HepG2 (cell line): ENCODE results near the gene ANO1. TPM values are rescaled to one million over a fixed set of nuclear protein-coding genes. Genes with fewer than 3 reads are reported as not detected.

Experiments
- ATAC-seq: fragments of 200-7000 bp; cut with Tn5 transposase; 3 replicates; pipeline ENCODE4 v1.9.1; 2020; ENCODE audit warnings: mild to moderate bottlenecking, moderate library complexity
- BruUV-seq: library from RNA; stranded (reverse); fragments of 400-500 nt; replicated peaks from 2 replicates; lab custom pipeline; 2021; lab: Mats Ljungman, UMichigan
- CTCF ChIA-PET: fragments of 300-600 bp; formaldehyde crosslinking; extraction: SDS; loops from one replicate; lab custom pipeline; 2021; ENCODE audit warnings: low total read pairs, inconsistent platforms, low intra/inter-chr PET ratio; lab: Yijun Ruan, JAX
- POLR2A ChIA-PET: fragments of 350-600 bp; sonication (Branson Sonifier 250); formaldehyde crosslinking; loops from one replicate; lab custom pipeline; 2020; ENCODE audit warnings: antibody characterized with exemption, inconsistent platforms; lab: Yijun Ruan, JAX
- DNase-seq: peaks from one replicate; pipeline ENCODE4 v3.0.0-alpha.2; 2015; ENCODE audit warnings: low spot score
- FAIRE-seq: peaks from 3 replicates; lab custom pipeline; 2011; peaks lifted over from hg19 to GRCh38; lab: Jason Lieb, UNC
- H2AFZ ChIP-seq: one replicate; pipeline ENCODE4 v1.6.1; 2011; ENCODE audit warnings: low read length, inconsistent platforms
- H3K27ac ChIP-seq: fragments of 300-600 bp; 3 replicates; pipeline ENCODE4 v1.8.0; 2011; ENCODE audit warnings: mixed run types, mild to moderate bottlenecking, mixed read lengths, low read length, inconsistent platforms; ENCODE audit not compliant: insufficient read depth; ENCODE audit errors: extremely low read length
- H3K27me3 ChIP-seq, 2 experiments: fragments of 200-600 bp in 1 of 2; 2 replicates in 1 of 2; 3 replicates in 1 of 2; pipeline versions ENCODE4 v1.6.0 to v1.8.0; 2011; ENCODE audit warnings: low read length in 2 of 2, mild to moderate bottlenecking in 2 of 2, moderate library complexity in 2 of 2, inconsistent platforms in 1 of 2; ENCODE audit not compliant: insufficient read depth in 2 of 2, control insufficient read depth in 1 of 2
- H3K36me3 ChIP-seq, 2 experiments: fragments of 200-600 bp in 1 of 2; replicated peaks in 1 of 2; 2 replicates in 1 of 2; 3 replicates in 1 of 2; pipeline versions ENCODE4 v1.5.1 to v1.8.0; 2011; ENCODE audit warnings: low read length in 2 of 2, inconsistent platforms in 1 of 2; ENCODE audit not compliant: insufficient read depth in 2 of 2, control insufficient read depth in 1 of 2
- H3K4me1 ChIP-seq: 2 replicates; pipeline ENCODE4 v1.5.1; 2012; ENCODE audit warnings: low read length, inconsistent platforms; ENCODE audit not compliant: insufficient read depth
- H3K4me2 ChIP-seq: 2 replicates; pipeline ENCODE4 v1.6.0; 2011; ENCODE audit warnings: low read depth, low read length, inconsistent platforms
- H3K4me3 ChIP-seq, 3 experiments: fragments of 200-600 bp in 1 of 3; sonication (generic), shearing (Covaris generic) in 1 of 3; replicated peaks in 1 of 3; 2 replicates each; pipeline ENCODE4 v1.5.1; 2011 to 2016; ENCODE audit warnings: low read length in 3 of 3, inconsistent platforms in 2 of 3, low read depth in 2 of 3, mild to moderate bottlenecking in 2 of 3, control low read depth in 1 of 3, mixed read lengths in 1 of 3; ENCODE audit not compliant: insufficient read depth in 1 of 3
- H3K79me2 ChIP-seq: one replicate; pipeline ENCODE4 v1.6.1; 2011; ENCODE audit warnings: low read length, inconsistent platforms; ENCODE audit not compliant: insufficient read depth
- H3K9ac ChIP-seq: 2 replicates; pipeline ENCODE4 v1.6.0; 2011; ENCODE audit warnings: mild to moderate bottlenecking, low read depth, low read length, inconsistent platforms; ENCODE audit not compliant: insufficient read depth
- H3K9me3 ChIP-seq: 2 replicates; pipeline ENCODE4 v1.5.1; 2012; ENCODE audit warnings: mild to moderate bottlenecking, low read length
- H4K20me1 ChIP-seq: 2 replicates; pipeline ENCODE4 v1.6.0; 2011; ENCODE audit warnings: inconsistent platforms, mild to moderate bottlenecking, low read length, moderate library complexity; ENCODE audit not compliant: insufficient read depth
- AGO2 ChIP-seq: fragments of 200-400 bp; formaldehyde crosslinking; optimal IDR thresholded peaks from 2 replicates; pipeline ENCODE3; 2017; ENCODE audit warnings: mild to moderate bottlenecking, low read depth, low read length, moderate library complexity
- ARNTL ChIP-seq: sonication (generic); formaldehyde crosslinking; IDR thresholded peaks from 2 replicates; pipeline ENCODE4 v1.4.0; 2020; ENCODE audit warnings: mild to moderate bottlenecking, missing genetic modification reagents
- CBX5 ChIP-seq: sonication (generic); formaldehyde crosslinking; IDR thresholded peaks from 2 replicates; pipeline ENCODE4 v1.4.0; 2020; ENCODE audit warnings: missing genetic modification reagents, borderline replicate concordance
- GATAD2A ChIP-seq: IDR thresholded peaks from 2 replicates; pipeline ENCODE4 v1.6.1; 2016
- HOXA9 ChIP-seq: sonication (generic); formaldehyde crosslinking; IDR thresholded peaks from 2 replicates; pipeline ENCODE4 v1.8.1; 2022; ENCODE audit warnings: missing genetic modification reagents, mild to moderate bottlenecking, moderate library complexity, borderline replicate concordance
- MZF1 ChIP-seq: sonication (generic); formaldehyde crosslinking; IDR thresholded peaks from 2 replicates; pipeline ENCODE4 v1.8.1; 2023; ENCODE audit warnings: mild to moderate bottlenecking, missing genetic modification reagents, borderline replicate concordance
- NKX3-1 ChIP-seq: sonication (generic); formaldehyde crosslinking; IDR thresholded peaks from 2 replicates; pipeline ENCODE4 v1.5.0; 2020; ENCODE audit warnings: missing genetic modification reagents
- NONO ChIP-seq, 2 experiments: fragments of 450-650 bp in 1 of 2; sonication (generic) in 1 of 2; formaldehyde crosslinking in 1 of 2; IDR thresholded peaks in 1 of 2; conservative IDR thresholded peaks in 1 of 2; 2 replicates each; pipeline versions ENCODE4 v1.6.1 to v1.8.0; 2017 to 2022; ENCODE audit warnings: mild to moderate bottlenecking in 1 of 2, missing genetic modification reagents in 1 of 2, moderate library complexity in 1 of 2
- RFXAP ChIP-seq: sonication (generic); formaldehyde crosslinking; IDR thresholded peaks from 2 replicates; pipeline ENCODE4 v1.4.0; 2020; ENCODE audit warnings: missing genetic modification reagents, borderline replicate concordance
- SP140L ChIP-seq: sonication (generic); formaldehyde crosslinking; IDR thresholded peaks from 2 replicates; pipeline ENCODE4 v1.4.0; 2020; ENCODE audit warnings: missing genetic modification reagents, borderline replicate concordance
- ZBTB8A ChIP-seq: sonication (generic); formaldehyde crosslinking; IDR thresholded peaks from 2 replicates; pipeline ENCODE4 v1.4.0; 2020; ENCODE audit warnings: mild to moderate bottlenecking, low read depth, missing genetic modification reagents, borderline replicate concordance
- ZNF709 ChIP-seq: sonication (generic); formaldehyde crosslinking; IDR thresholded peaks from 2 replicates; pipeline ENCODE4 v1.5.0; 2020; ENCODE audit warnings: mild to moderate bottlenecking, missing genetic modification reagents
- WGBS: methylation state at CpG from one replicate; pipeline ENCODE4 v1.1.6; 2017; ENCODE audit warnings: low lambda C conversion rate; 5-methylcytosine and 5-hydroxymethylcytosine counted together
- in situ Hi-C: cut with HindIII; loops from 2 replicates; pipeline ENCODE4 v1.10.0; 2017; ENCODE audit warnings: low pct_unique_long_range_greater_than_20kb; ENCODE audit not compliant: extremely low pct_ligation_motif_present
- intact Hi-C: fragments of 100-400 bp; cut with micrococcal nuclease; formaldehyde crosslinking; loops from one replicate; pipeline ENCODE4 v1.10.0; 2022; ENCODE audit not compliant: unreplicated experiment
- polyA plus RNA-seq, 8 experiments: library from polyadenylated mRNA; depleted of rRNA in 3 of 8; stranded (reverse) in 7 of 8; unstranded in 1 of 8; fragments of >200 nt; fragmentation: Illumina TruSeq in 4 of 8; extraction: Trizol in 4 of 8; gene quantifications; 2 replicates each; pipeline versions ENCODE4 v1.2.1 to v1.2.3, GENCODE V29; 2011 to 2016; ENCODE audit warnings: low read depth in 4 of 8, missing spikeins in 1 of 8, mixed read lengths in 1 of 8; ENCODE audit not compliant: insufficient read depth in 1 of 8
- total RNA-seq, 5 experiments: library from RNA; depleted of rRNA; stranded (reverse); fragments of >200 nt; fragmentation: Illumina TruSeq; extraction: Trizol; gene quantifications; 2 replicates each; pipeline ENCODE4 v1.2.3, GENCODE V29; 2016; ENCODE audit warnings: low read depth in 1 of 5
- TF ChIP-seq, protein P1 (sequence below): IDR thresholded peaks from 2 replicates; pipeline ENCODE4 v1.6.1; 2018; ENCODE audit warnings: missing genetic modification reagents
- TF ChIP-seq, protein P2 (sequence below): sonication (generic); formaldehyde crosslinking; IDR thresholded peaks from 2 replicates; pipeline ENCODE4 v1.4.0; 2020; ENCODE audit warnings: missing genetic modification reagents

The ANO1 gene
- total and polyA plus RNA-seq, 2 of the 13 experiments (the other 11 are each of a cell fraction or from before 2014, with no cell fraction given) = not detected

DNA sequence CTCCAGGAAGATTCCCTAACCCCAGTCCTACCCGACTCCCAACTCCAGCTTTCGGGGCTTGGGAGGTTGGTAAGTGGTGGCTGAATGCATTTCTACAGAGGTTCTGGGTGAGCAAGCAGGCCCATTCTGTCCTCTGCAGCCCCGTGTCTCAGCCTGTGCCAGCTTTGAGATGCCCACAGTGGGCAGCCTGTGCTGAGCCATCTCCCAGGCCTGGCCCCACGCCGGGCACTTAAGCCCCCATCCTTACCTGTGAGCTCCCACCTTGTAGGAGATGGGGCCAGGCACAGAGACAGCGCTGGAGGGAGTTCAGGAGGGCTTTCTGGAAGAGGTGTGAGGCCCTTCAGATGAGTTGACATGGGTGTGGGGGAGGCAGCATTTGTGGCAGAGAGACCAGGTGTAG is 54.5 kb downstream of the ANO1 start:
- Histone ChIP-seq H3K9me3 (no peaks in the 10 kb centered on the region), H3K4me3 (no peak overlapping the region), H4K20me1 (peaks cover 3% of the 10 kb centered on the region; the same call in 1 of the 2 replicates), H3K36me3 (no peaks in the 10 kb centered on the region), H3K4me2 (no peak overlapping the region), H3K9ac (no peak overlapping the region), H3K79me2 (no peaks in the 10 kb centered on the region), H3K4me1 (no peaks in the 10 kb centered on the region), H3K27ac (no peak overlapping the region), H3K27me3 (peaks cover 19 to 82% of the 10 kb centered on the region in 2 experiments), H2AFZ (no peak overlapping the region)
- TF ChIP-seq GATAD2A (CRISPR knock-in tag) (no peak), NONO (IDR thresholded peaks at IDR 0.05) (no peak), NONO (CRISPR knock-in tag; conservative IDR thresholded peaks at IDR 0.05) (no peak), RFXAP (CRISPR knock-in tag) (no peak), ARNTL (CRISPR knock-in tag) (no peak), NKX3-1 (no peak), SP140L (no peak)
- TF ChIP-seq, protein P1, sequence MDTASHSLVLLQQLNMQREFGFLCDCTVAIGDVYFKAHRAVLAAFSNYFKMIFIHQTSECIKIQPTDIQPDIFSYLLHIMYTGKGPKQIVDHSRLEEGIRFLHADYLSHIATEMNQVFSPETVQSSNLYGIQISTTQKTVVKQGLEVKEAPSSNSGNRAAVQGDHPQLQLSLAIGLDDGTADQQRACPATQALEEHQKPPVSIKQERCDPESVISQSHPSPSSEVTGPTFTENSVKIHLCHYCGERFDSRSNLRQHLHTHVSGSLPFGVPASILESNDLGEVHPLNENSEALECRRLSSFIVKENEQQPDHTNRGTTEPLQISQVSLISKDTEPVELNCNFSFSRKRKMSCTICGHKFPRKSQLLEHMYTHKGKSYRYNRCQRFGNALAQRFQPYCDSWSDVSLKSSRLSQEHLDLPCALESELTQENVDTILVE (CRISPR knock-in tag) = no peak
- in situ Hi-C loops (no loop called here), intact Hi-C loops (no loop called here)
- ChIA-PET CTCF (no interaction called here), POLR2A (no interaction called here)
- WGBS = 0% methylated on average over 1 of the region's 6 CpGs
- DNase-seq = no peak
- BruUV-seq = no TSS peak
- no peak for ATAC-seq
- FAIRE-seq = no peak

DNA sequence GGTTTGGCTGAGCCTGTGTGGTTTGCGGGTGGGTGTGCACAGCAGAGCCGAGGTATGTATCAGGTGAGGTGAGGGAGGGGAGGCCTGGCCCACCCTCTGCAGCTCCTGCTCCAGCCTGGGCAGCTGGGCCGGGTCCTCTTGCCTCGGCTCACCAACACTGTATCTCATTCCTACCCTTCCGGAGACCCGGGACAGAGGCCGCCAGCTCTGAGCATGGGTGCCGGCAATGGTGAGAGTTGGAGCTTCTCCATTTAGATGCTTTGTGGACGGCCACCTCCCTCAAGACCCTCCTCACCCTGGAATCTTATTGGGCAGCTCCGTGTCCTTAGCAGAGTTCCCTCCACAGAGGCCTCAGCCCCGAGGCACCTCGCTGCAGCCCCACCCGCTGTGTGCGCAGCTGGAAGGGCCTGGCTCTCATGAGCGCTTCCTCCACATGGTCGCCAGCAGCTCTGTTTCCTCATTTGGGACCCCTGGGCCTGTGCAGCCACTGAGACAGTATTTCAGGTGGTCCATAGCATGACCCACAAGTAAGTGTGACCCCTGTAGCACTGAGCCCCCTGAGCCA is 55.7 kb downstream of the ANO1 start:
- Histone ChIP-seq H3K79me2 (no peaks in the 10 kb centered on the region), H3K27me3 (peaks cover 20 to 74% of the 10 kb centered on the region in 2 experiments), H2AFZ (no peak overlapping the region), H3K27ac (no peak overlapping the region), H3K4me1 (no peaks in the 10 kb centered on the region), H3K4me2 (no peak overlapping the region), H3K4me3 (no peak overlapping the region), H3K36me3 (no peaks in the 10 kb centered on the region), H3K9ac (no peak overlapping the region), H3K9me3 (no peaks in the 10 kb centered on the region), H4K20me1 (peaks cover 5% of the 10 kb centered on the region; the same call in 1 of the 2 replicates)
- intact Hi-C loops = no loop called here
- no peak for ATAC-seq
- ChIA-PET POLR2A (no interaction called here), CTCF (no interaction called here)
- 27% methylated on average over 3 of the region's 16 CpGs for WGBS
- TF ChIP-seq ZBTB8A (CRISPR knock-in tag) (no peak), CBX5 (CRISPR knock-in tag) (no peak), MZF1 (CRISPR knock-in tag) (no peak), ZNF709 (CRISPR knock-in tag) (no peak), AGO2 (no peak), HOXA9 (CRISPR knock-in tag) (no peak)
- TF ChIP-seq, protein P2, sequence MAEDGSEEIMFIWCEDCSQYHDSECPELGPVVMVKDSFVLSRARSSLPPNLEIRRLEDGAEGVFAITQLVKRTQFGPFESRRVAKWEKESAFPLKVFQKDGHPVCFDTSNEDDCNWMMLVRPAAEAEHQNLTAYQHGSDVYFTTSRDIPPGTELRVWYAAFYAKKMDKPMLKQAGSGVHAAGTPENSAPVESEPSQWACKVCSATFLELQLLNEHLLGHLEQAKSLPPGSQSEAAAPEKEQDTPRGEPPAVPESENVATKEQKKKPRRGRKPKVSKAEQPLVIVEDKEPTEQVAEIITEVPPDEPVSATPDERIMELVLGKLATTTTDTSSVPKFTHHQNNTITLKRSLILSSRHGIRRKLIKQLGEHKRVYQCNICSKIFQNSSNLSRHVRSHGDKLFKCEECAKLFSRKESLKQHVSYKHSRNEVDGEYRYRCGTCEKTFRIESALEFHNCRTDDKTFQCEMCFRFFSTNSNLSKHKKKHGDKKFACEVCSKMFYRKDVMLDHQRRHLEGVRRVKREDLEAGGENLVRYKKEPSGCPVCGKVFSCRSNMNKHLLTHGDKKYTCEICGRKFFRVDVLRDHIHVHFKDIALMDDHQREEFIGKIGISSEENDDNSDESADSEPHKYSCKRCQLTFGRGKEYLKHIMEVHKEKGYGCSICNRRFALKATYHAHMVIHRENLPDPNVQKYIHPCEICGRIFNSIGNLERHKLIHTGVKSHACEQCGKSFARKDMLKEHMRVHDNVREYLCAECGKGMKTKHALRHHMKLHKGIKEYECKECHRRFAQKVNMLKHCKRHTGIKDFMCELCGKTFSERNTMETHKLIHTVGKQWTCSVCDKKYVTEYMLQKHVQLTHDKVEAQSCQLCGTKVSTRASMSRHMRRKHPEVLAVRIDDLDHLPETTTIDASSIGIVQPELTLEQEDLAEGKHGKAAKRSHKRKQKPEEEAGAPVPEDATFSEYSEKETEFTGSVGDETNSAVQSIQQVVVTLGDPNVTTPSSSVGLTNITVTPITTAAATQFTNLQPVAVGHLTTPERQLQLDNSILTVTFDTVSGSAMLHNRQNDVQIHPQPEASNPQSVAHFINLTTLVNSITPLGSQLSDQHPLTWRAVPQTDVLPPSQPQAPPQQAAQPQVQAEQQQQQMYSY (CRISPR knock-in tag) = no peak
- in situ Hi-C loops = no loop called here
- no peak for FAIRE-seq
- no peak for DNase-seq
- BruUV-seq = no TSS peak
